Spleen (tissue), 11 donors: Measurements from ENCODE around the gene PIAS1. TPM values are rescaled to one million over a fixed set of nuclear protein-coding genes. Genes with fewer than 3 reads are reported as not detected.

Experiments used
- DNase-seq: peaks from one replicate; pipeline ENCODE4 v3.0.0-alpha.2; 2020
- H3K27ac ChIP-seq, 8 donors: fragments of 200-600 bp; sonication (generic) in 7 of 8; 1 replicate in 4 of 8; 2 replicates in 4 of 8; pipeline versions ENCODE4 v1.5.0 to v1.8.0; 2016 to 2021; ENCODE audit warnings: inconsistent platforms in 4 of 8, mild to moderate bottlenecking in 4 of 8, moderate library complexity in 1 of 8
- H3K27me3 ChIP-seq, 7 donors: fragments of 200-600 bp; sonication (generic) in 6 of 7; replicated peaks in 1 of 7; 1 replicate in 4 of 7; 2 replicates in 3 of 7; pipeline versions ENCODE4 v1.5.0 to v1.8.0; 2016 to 2021; ENCODE audit warnings: inconsistent platforms in 3 of 7, mild to moderate bottlenecking in 1 of 7
- H3K36me3 ChIP-seq, 6 donors: fragments of 200-600 bp; sonication (generic) in 5 of 6; 1 replicate in 4 of 6; 2 replicates in 2 of 6; pipeline versions ENCODE4 v1.5.0 to v1.8.0; 2016 to 2021; ENCODE audit warnings: inconsistent platforms in 2 of 6
- H3K4me1 ChIP-seq, 6 donors: fragments of 200-600 bp; sonication (generic) in 5 of 6; 1 replicate in 3 of 6; 2 replicates in 3 of 6; pipeline versions ENCODE4 v1.5.0 to v1.8.0; 2016 to 2021; ENCODE audit warnings: inconsistent platforms in 3 of 6
- H3K4me3 ChIP-seq, 8 donors: fragments of 200-600 bp; sonication (generic) in 7 of 8; 1 replicate in 4 of 8; 2 replicates in 4 of 8; pipeline versions ENCODE4 v1.5.0 to v1.8.0; 2016 to 2021; ENCODE audit warnings: inconsistent platforms in 4 of 8, mild to moderate bottlenecking in 4 of 8, moderate library complexity in 2 of 8
- H3K9me3 ChIP-seq, 8 donors: fragments of 200-600 bp; sonication (generic) in 7 of 8; 1 replicate in 4 of 8; 2 replicates in 4 of 8; pipeline versions ENCODE4 v1.5.0 to v1.8.0; 2016 to 2021; ENCODE audit warnings: inconsistent platforms in 4 of 8
- CTCF ChIP-seq, 11 experiments: fragments of 200-600 bp in 7 of 11; fragments of 450-650 bp in 4 of 11; sonication (generic) in 4 of 11; IDR thresholded peaks in 8 of 11; conservative IDR thresholded peaks in 3 of 11; 1 replicate in 7 of 11; 2 replicates in 4 of 11; pipeline versions ENCODE4 v1.4.0 to v1.8.0; 2016 to 2021; ENCODE audit warnings: antibody characterized with exemption in 11 of 11, inconsistent platforms in 4 of 11, mild to moderate bottlenecking in 1 of 11
- POLR2A ChIP-seq, 3 donors: fragments of 450-650 bp; IDR thresholded peaks; one replicate each; pipeline ENCODE4 v1.5.1; 2017; ENCODE audit warnings: antibody characterized with exemption in 3 of 3, mild to moderate bottlenecking in 1 of 3
- POLR2AphosphoS5 ChIP-seq, 3 donors: sonication (generic); formaldehyde crosslinking; IDR thresholded peaks; one replicate each; pipeline ENCODE4 v1.5.1; 2017; ENCODE audit warnings: antibody characterized with exemption in 3 of 3
- WGBS, 5 donors: extraction: QIAGEN DNeasy Blood & Tissue Kit in 3 of 5; methylation state at CpG; one replicate each; pipeline versions ENCODE4 v1.1.5 to v1.1.7; 2013 to 2018; 5-methylcytosine and 5-hydroxymethylcytosine counted together
- intact Hi-C: fragments of 100-400 bp; cut with DNase I; formaldehyde crosslinking; loops from one replicate; pipeline ENCODE4 v1.15.0; 2023; ENCODE audit warnings: low total_unique reads
- polyA plus RNA-seq, 3 donors: library from polyadenylated mRNA; stranded (reverse); fragments of 200-250 nt; gene quantifications; one replicate each; pipeline ENCODE4 v1.2.1, GENCODE V29; 2013
- total RNA-seq, 7 donors: library from RNA; depleted of rRNA in 3 of 7; stranded (reverse); fragments of >200 nt in 3 of 7; fragmentation: NEBNext Ultra II Directional in 4 of 7; extraction: Animal tissue kit (Norgen Biotek cat#: 25700) in 4 of 7; gene quantifications; one replicate each; pipeline versions ENCODE4 v1.1.0 to v1.2.1, GENCODE V29; 2016 to 2021
- donor health status: healthy with polysubstance abuse.
- donor health status: DM: no; HTN: no; CAD: no; lungs with moderate emphysema.
- donor health status: DM: no; HTN: no; CAD: no.
- donor health status: Bipolar disorder and iron deficiency.
- donor health status: healthy.
- donor health status: DM: no; HTN: no; CAD: no.
- donor health status: DM: yes; HTN: yes; CAD: no.

The PIAS1 gene
- total and polyA plus RNA-seq, 10 donors: 12.0 to 104 (median 64.7) TPM

- DNase-seq: no peak
- Histone ChIP-seq H3K4me3 (no peak overlapping the region), H3K27me3 (no peaks in the 10 kb centered on the region), H3K36me3 (peaks cover 0 to 28% (median 0%) of the 10 kb centered on the region in 6 donors), H3K27ac (no peak overlapping the region), H3K9me3 (no peaks in the 10 kb centered on the region), H3K4me1 (peaks cover 3 to 97% (median 82%) of the 10 kb centered on the region in 6 donors)
- no peak for TF ChIP-seq CTCF (IDR thresholded peaks at IDR 0.05 in 8 of 11, conservative IDR thresholded peaks at IDR 0.05 in 3 of 11)
- TF ChIP-seq POLR2A (IDR thresholded peaks at IDR 0.05): no peak
- TF ChIP-seq POLR2AphosphoS5 (IDR thresholded peaks at IDR 0.05): no peak
- intact Hi-C loops: no loop called here
Observed at GRCh38 chr15:68062946-68063465, 8.9 kb downstream of the PIAS1 start.

GRCh38 chr15:68063606-68064005, 9.5 kb downstream of the PIAS1 start:
- H3K4me3 ChIP-seq: no peak overlapping the region
- H3K27me3 ChIP-seq: no peaks in the 10 kb centered on the region
- peaks cover 0 to 34% (median 3%) of the 10 kb centered on the region in 6 donors for H3K36me3 ChIP-seq
- intact Hi-C loops: no loop called here
- H3K27ac ChIP-seq: no peak overlapping the region
- TF ChIP-seq POLR2AphosphoS5 (IDR thresholded peaks at IDR 0.05) (no peak), CTCF (IDR thresholded peaks at IDR 0.05 in 8 of 11, conservative IDR thresholded peaks at IDR 0.05 in 3 of 11) (no peak), POLR2A (IDR thresholded peaks at IDR 0.05) (no peak)
- DNase-seq: no peak
- no peaks in the 10 kb centered on the region for H3K9me3 ChIP-seq
- H3K4me1 ChIP-seq: peaks cover 0 to 97% (median 78%) of the 10 kb centered on the region in 6 donors
- WGBS, 5 donors: 86 to 95% (median 93%) methylated on average over 3 of the region's 3 CpGs

GRCh38 chr15:68073576-68074288, 19.6 kb downstream of the PIAS1 start:
- H3K4me1 ChIP-seq: peaks cover 23 to 97% (median 52%) of the 10 kb centered on the region in 6 donors
- peaks cover 0 to 11% (median 0%) of the 10 kb centered on the region in 6 donors for H3K36me3 ChIP-seq
- no peak for DNase-seq
- no peaks in the 10 kb centered on the region for H3K9me3 ChIP-seq
- TF ChIP-seq CTCF (IDR thresholded peaks at IDR 0.05 in 8 of 11, conservative IDR thresholded peaks at IDR 0.05 in 3 of 11): no peak
- TF ChIP-seq POLR2A (IDR thresholded peaks at IDR 0.05): no peak
- TF ChIP-seq POLR2AphosphoS5 (IDR thresholded peaks at IDR 0.05): no peak
- WGBS, 5 donors: 85 to 94% (median 86%) methylated on average over 6 of the region's 6 CpGs
- H3K27me3 ChIP-seq: no peaks in the 10 kb centered on the region
- no peak overlapping the region for H3K4me3 ChIP-seq
- intact Hi-C loops: no loop called here
- H3K27ac ChIP-seq: no peak overlapping the region

- 94 to 98% (median 97%) methylated on average over 18 of the region's 18 CpGs for WGBS, 5 donors
- no peak overlapping the region for H3K27ac ChIP-seq
- H3K4me3 ChIP-seq: no peak overlapping the region
- no peaks in the 10 kb centered on the region for H3K27me3 ChIP-seq
- H3K36me3 ChIP-seq: peaks cover 0 to 4% (median 0%) of the 10 kb centered on the region in 6 donors
- TF ChIP-seq CTCF (IDR thresholded peaks at IDR 0.05 in 8 of 11, conservative IDR thresholded peaks at IDR 0.05 in 3 of 11) (no peak), POLR2A (IDR thresholded peaks at IDR 0.05) (no peak), POLR2AphosphoS5 (IDR thresholded peaks at IDR 0.05) (no peak)
- DNase-seq: no peak
- H3K4me1 ChIP-seq: peaks cover 29 to 97% (median 67%) of the 10 kb centered on the region in 6 donors
- H3K9me3 ChIP-seq: no peaks in the 10 kb centered on the region
- intact Hi-C loops: no loop called here
Observed at GRCh38 chr15:68075764-68076385, 21.8 kb downstream of the PIAS1 start.
